ENCODE measurements around the gene SMPD3.

The SMPD3 gene

DNA sequence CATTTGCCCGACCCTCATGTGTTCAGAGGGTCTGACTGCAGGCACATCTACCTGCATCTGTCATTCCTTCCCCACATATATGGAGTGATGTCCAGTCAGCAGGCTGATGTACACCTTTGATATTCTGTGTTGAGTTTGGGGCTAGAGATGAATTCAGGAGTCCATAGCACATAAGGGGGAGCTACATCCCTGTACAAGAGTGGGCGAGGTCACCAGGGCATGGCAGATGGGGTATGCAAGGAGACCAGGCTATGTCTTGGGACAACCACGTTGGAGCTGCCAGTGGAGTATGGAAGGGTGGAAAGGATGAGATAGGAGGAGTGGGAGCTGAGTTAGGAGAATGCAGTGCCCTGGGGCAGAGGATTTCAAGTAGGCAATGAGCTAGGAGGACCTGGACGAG lies 15.0 kb downstream of the SMPD3 start:
- no peak for DNase-seq (ENCODE audit: low read depth)

DNA sequence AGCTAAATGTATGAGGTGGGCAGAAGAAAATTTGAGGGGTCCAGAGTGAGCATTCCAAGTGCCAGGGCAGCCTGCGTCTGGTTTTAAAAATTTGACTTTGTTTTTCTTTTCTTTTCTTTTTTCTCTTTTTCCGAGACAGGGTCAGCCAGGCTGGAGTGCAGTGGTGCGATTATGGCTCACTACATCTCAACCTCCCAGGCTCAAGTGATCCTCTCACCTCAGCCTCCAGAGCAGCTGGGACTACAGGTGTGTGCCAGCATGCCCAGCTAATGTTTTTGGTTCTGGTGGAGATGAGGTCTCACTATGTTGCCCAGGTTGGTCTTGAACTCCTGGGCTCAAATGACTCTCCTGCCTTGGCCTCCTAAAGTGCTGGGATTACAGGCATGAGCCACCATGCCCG lies 15.6 kb downstream of the SMPD3 start:
- no peak for DNase-seq (ENCODE audit: low read depth)

DNA sequence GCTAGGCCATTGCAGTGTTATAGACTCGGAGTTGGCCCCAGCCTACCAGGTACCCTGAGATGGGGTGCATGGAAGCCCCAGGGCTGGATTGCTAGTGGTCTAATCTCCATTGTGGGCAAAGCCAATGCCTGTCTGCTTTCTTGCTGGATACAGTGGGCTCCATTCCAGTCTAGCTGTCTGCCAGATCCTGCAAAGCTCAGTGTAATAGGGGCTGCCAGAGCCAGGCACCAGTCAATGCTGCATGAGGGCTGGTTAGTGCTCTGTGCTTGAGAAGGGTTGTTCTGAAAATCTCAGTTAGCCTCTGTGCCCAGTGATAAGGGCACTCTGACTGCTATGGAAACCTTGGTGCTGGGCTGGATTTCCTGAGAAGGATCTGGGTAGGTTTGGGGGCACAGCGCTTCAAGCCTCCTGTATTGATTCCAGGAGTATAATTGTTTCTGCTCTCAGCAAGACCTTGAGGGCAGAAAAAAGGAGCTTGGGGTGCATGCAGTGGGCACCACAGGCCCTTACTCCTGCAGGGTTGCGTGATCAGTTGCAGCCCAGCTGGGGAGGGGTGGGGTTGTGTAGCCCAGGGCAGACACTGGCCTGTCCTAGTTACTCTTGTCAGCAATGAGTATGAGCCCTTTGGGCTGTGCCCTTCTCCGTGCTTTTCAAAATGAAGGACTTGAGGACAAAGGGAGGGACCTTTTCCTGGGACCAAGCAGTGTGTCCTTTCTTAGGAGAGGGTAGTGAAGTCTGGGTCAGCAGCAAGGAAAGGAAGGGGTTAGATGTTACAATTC lies 19.0 kb downstream of the SMPD3 start:
- no peak for DNase-seq (ENCODE audit: low read depth)

DNA sequence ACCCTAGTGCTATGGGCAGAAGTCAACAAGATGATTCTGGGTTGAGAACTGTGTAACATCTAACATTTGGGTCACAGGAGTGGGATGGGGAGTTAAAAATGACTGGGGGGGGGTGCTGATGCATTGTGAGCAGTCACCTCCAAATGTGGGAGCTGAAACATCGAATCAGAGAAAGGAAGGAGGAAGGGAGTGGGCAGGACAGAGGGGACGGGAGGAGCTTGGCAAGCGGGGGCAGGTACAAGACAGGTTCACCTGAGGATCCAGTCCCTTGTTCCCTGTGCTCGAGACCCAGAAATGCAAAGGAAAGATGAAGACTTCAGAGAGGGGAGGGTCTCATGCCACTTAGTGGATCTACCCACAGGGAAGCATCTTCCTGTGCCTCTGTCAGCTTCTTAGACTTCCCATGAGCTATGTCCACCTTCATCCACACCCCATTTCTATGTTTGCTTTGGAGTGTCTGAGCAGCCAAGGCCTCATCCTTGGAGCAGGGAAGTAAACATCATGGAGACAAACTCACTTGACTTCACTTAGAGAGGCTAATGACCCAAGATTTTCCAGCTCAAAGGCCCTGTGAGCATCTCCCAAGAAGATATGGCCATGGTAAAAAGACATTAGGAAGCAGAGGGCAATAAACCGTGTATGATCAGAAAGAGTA lies 20.5 kb downstream of the SMPD3 start:
- no peak for DNase-seq (ENCODE audit: low read depth)

DNA sequence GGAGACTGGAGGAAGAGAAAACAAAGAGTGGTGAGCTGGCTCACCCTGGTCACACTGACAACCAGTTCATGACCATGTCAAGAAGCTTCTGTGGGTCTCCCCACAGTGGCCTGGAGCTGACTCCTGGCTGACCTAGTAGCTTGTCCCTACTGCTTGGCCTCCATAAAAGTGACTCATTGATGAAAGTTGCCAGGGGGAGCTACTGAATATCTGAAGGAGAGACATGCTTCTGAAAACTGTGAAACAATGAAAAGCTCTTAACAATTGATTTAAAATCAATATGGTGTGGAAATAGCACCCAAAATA lies 22.0 kb downstream of the SMPD3 start:
- DNase-seq (ENCODE audit: low read depth): peak; percentile 36

DNA sequence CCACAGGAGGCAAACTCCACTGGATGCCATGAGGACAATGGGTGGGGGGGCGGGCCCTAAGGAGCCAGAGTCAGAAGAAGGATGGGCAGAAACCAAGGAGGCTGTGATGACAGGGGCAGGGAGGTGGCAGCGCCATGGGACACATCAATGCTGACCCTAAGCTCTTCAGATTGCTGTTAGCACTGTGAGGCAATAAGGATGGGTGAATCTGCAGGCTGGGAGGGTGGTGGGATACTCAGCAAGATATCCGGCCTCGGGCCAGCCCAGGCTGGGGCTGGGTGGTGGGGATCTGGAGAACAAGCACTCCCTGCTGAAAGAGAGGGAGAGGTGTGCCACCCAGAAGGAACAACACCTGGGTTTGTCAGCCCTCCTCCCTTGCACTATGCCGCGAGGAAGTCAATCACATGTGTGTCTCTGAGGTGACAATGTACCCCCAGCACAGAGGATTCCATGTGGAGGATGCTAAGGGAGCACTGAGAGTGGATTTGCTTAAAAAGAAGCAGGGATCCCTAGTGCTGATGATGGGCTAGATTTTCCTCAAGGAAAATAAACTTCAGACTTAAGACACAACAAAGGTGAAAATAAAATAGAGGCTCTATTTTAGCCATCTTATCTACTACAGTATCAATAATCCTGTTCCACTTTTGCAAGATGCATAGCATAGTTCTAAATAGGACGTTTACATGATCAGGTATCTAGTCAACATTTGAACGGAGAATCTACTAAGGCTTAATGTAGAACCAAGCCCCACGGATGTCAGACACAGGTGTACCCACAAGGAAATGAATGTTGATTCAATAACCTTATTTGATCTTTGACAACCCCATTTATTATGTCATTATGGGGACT lies 22.6 kb downstream of the SMPD3 start:
- no peak for DNase-seq (ENCODE audit: low read depth)

DNA sequence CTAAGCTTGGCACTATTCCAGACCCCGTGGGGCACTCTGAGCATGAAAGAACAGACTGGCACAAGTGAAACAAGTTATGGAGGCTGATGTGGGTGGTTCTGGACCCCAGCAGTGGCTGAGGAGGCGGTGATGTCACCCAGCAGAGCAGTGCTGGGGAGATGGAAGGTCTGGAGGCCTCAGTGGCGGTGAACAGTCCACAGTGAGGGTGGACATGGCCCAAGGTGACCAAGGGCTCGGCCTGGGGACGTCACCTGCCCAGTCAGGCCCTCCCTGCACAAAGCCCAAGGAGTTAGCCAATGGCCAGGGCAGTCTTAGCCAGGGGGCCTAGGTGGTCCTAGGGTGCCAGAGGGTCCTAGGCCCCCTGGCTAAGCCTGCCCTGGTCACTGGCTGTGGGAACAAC lies 24.5 kb downstream of the SMPD3 start:
- DNase-seq (ENCODE audit: low read depth): no peak

DNA sequence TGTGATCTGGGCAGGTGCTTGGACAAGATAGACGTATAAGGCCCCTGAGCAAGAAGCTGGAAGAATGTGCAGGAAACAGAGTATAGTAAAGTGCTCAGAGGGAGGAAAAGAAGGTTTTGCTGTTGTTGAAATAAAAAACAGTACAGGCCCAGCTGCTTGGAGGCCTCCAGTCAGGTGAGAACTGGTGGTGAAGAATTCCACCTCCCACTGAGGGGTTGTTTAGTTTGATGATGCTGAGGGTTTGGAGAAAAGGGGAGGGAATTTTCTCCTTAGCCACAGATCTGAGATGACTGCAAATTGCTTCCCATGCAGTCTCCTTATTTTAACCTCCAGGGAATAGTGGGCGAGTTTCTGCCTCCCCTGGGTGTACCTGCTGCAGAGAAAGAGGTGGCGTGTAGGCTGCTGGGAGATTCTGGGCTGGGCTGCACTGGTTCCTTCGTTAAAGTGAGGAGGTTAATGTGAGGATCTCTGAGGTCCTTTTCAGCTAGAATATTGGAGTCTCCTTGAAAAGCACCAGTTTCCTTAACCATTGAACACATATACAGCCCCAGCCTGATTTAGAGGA lies 25.8 kb downstream of the SMPD3 start:
- DNase-seq (ENCODE audit: low read depth): no peak

DNA sequence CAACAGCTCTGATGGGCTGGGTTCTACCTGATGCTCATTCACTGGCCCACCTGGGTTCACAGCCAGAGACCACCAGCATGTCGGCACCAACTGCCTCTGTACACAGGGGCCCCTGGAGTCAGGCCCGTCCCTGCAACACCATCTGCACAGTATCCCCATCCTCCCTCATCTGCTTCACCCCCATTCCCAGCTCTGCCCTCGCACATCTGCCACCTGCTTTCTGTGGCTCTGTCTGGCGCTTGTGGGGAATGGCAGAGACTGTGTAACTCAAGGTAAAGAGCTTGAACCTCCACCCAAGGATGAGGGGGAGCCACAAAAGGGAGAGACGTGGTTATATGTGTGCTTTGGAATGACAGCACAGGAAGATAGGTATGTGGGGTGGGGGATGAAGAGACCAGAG lies 27.2 kb downstream of the SMPD3 start:
- no peak for DNase-seq (ENCODE audit: low read depth)

DNA sequence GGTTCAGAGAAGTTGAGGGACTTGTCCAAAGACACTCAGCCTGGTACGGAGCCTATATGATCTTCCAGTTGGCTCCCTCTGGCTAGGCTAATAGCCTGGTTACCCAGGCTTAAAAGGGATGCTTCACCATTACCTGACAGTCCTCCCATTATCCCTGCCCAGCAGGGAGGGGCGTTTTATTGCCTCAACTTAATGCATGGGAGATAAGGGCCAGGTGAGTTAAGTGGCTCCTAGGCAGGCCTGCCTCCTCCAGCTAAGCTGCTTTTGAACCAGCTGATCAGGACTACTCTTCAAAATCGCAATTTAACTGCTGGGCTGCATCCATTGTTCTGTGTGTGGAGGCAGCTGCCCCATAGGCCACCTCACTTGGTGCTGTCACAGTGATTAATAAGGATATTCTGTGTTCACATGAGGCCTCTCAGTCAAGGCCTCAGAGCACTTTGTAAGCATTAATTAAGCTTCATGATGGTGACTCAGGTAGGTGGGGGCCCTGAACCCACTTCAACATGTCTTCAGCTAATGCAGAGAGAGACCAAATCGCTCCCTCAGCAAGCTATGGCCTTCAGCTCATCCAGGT lies 27.9 kb downstream of the SMPD3 start:
- no peak for DNase-seq (ENCODE audit: low read depth)

DNA sequence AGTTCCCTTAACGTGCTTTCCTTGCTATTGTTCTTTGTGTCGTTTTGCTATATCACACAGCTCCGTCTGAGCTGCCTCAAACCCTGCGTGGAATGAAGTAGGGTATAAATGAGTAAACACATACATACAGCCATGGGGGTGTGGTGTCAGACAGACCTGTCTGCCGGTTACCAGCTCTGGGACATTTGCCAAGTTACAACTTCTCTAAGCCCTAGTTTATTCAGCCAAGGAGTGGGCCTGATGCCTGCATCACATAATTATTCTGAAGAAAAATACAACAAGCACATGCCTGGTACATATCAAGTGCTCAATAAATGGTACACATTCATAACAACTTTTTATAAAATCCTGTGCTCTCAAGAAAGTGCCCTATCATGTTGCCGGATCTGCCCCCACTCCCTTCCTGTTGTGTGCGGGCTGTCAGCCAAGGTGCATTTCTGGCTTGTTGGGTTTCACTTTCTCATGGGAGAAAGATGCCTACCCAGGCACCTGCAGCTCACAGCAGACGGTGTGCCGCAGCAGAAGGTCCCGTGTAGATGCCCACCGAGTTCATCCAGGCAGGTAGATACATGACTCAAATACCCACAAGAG lies 30.5 kb downstream of the SMPD3 start:
- no peak for DNase-seq (ENCODE audit: low read depth)

DNA sequence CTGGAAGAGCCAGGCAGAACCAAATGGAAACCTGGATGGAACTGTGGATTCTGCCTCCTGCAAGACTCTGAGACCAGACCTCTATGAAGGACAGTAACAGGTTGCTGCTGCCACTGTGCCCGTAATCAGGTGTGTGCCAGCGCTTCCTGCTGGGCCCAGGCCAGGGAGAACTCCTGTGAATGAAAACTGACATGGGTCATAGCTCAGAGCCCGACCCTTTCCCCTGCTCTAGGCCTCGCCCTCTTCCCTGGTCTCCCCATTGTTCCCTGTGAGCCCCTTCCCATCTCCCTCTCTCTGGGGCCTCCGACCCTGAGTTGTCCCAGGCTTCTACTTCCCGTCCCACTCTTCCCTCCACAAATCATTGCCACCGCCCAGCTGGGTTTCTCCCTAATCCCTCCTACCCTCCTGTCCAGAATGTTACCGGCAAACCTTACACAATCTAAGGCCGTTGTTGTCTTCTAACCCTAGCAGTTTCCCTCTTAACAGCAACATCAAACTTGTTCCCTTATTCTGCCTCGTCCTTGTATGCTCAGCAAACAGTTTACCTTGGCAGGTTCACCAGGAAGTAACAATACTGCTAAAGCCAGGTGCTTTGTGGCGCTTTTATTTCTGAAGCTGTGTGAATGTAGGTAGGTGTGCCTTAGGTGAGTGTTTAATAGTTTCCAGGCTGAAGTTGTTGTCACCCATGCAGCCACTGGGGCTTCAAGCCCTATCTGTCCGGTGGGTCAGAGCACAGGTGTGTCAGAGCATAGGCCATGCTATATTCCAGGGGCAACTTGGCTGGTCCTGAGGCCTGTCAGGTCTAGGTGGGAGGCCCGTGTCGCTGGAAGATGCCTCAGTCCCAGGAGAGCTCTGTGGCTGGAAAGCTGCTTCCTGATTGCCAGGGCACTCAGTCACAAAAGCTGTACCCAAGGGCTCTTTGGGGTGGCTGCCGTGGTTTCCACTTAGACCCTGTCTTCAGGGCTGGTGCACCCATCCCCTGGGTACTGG lies 32.0 kb downstream of the SMPD3 start:
- no peak for DNase-seq (ENCODE audit: low read depth)

DNA sequence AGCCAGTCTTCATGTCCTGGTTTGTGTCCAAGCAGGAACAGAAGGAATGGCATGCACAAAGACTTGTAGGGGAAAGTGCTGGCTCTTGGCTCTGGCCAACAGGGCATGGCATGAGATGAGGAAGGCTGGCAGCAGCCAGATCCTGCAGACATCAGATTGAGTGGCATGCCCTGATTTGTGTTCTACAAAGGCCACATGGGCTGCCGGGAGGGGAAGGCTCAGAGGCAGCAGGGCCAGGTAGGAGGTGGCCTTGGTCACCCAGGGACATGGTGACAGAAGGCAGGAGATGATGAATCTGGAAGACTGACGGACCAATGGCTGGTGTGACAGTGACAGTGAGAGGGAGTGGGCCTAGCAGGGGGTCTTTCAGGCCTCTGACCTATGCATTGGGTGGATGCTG lies 33.7 kb downstream of the SMPD3 start:
- no peak for DNase-seq (ENCODE audit: low read depth)

DNA sequence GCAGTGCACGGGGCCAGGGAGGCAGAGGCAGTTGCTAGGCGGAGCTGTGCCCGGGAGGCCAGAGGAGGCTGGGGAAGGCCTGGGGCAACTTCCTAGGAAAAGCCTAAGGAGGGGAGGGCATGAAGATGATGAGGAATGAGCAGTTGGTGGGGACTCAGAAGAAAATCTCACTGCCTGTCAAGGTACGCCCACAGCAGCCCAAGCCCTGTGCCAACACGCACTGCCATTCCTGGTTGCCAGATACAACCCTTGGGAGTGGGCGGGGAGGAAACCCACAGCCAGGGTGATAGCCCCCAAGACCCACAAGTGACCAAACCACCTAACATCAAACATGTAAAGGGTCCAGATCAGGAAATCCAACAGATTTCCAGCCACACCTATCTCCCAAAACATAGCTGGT lies 36.2 kb downstream of the SMPD3 start:
- no peak for DNase-seq (ENCODE audit: low read depth)

DNA sequence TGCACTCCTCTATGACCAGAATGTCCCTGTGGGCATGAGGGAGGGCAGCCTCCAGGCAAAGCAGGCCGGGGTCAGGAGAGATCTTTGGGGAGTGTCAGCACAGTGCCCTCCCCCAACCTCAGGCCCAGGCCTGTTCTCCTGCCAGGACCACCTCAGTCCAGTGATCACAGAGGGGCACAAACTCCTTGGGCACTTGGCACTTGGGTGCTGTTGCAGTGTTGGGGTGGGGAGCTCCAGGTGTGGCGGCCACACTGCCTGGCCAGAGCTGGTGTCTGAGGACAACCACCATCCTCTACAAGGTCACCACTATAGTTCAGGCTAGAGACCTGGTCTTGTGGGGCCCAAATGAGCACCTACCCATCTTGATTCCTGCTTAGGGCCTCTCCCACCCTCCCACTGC lies 37.2 kb downstream of the SMPD3 start:
- no peak for DNase-seq (ENCODE audit: low read depth)

DNA sequence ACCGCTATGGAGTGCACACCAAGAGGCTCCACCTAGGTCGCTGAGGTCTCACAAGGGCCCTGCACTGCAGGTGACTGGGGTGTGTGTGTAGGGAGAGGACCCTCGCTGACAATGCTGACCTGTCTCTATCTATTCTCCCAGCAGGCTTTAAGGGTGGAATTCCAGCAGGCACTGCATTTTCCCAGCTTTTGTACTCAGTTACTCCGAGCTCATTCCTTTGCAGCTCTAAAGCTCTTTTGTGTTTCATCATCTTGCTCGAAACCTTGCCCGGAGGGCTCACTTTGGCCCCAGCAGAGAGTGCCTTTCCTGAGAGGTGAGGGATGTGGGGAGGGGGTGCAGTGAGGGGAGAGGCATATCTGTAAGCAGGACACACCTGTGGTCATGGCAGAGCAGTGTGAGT lies 39.3 kb downstream of the SMPD3 start:
- DNase-seq (ENCODE audit: low read depth): no peak

DNA sequence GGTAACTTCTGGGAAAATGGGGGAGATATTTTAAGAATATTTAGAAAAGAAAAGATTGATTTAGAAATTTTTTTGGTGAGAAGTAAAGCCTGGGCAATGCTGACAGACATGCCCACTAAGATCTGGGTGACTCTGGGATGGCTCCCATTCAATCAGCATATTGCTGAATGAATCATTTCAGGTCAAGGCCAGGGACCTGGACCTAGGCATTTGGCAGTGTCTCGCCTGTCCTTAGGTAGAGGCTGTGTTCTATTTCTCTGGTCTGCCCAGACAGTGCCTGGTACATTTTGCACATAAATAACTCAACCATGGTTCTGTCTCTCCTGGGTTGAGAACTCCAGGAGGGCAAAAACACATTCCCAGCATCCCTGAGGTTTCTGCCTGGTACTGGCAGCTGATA lies 39.9 kb downstream of the SMPD3 start:
- DNase-seq (ENCODE audit: low read depth): no peak

DNA sequence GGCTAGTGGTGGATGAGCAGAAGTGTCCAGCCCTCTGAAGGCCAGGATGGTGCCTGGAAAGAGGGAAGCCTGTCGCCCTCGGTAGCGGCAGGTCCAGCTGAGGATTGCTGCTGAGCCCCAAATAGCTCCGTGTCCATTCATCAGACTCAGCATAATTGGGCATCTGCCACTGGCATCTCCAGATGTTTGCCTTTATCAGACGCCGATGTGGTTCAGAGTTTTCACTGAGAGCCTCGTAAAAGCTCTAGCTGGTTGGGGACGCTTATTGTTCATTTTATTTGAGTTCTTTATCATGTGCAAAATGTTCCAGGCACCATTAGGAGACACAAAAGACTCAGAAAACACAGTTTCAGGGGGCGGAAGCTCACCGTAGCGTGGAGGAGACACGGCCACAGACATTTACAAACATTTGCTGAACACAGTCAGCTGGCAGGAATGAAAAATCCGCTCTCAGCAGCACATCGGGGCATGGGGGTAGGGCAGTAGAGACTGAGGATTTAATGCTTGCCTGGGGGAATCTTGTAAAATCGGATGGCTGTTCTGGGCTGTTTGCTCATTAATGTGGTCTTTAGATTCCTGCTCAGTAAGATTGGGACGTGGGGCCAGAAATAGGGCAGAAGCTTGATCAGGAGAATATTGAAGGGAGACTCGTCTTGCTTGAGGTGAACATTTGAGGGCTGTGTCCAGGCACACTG lies 41.7 kb downstream of the SMPD3 start:
- peak; percentile 3 for DNase-seq (ENCODE audit: low read depth)

DNA sequence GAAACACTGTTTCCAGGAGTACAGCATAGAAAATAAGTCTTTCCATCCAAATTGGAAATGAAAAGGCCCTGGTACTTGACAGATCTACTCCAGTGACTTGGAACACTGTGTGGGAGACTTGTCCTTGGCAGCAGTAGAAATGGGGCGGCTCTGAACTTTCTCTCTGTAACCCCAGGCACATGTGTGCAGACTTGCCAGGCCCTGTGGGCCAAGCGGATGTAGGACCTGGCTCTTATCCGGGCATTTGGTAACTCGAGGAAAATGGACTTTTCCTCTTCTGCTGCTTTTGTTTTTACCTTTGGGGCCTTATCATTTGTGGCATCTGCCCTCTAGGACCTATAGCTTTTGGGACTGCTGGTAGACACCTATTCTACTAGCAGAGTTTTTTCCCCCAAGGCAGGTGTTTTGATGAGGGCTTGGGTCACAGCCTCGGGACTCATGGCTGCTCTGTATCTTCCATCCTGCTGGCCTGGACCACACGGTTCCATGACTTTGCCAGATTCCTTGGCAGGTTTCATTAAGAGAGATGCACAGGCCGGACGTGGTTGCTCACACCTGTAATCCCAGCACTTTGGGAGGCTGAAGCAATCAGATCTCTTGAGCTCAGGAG lies 43.5 kb downstream of the SMPD3 start:
- DNase-seq (ENCODE audit: low read depth): no peak

DNA sequence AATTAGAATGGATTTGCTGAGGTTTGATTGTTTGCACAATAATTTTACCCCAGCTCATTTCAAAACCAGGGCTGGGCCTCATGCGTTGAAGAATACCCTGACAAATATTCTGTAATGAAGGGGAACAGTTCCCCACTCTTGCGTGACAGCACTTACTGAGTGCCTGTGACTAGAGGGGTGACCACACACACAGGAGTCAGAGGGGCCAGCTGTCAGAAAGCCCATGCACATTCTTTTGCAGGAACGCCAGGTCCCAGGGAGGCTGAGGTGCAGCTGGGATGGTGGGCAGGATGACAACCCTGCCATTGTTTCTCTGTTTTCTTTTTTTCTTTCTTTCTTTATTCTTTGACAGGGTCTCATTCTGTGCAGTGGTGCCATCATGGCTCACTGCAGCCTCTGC lies 44.6 kb downstream of the SMPD3 start:
- DNase-seq (ENCODE audit: low read depth): no peak

Measured in stromal cell of bone marrow (primary cell).